ENCODE results near the gene IGFL1. TPM values are rescaled to one million over a fixed set of nuclear protein-coding genes. Genes with fewer than 3 reads are reported as not detected.
"Not testable (repeated sequence)": the region's sequence is repeated elsewhere in the genome, so short reads cannot be mapped to it uniquely, and the experiment has no call there.

IGFL1 gene
- total RNA-seq, 1 donor from 2014 or later, result 0.56 TPM

GRCh38 chr19:46205183-46205984 lies 24.2 kb upstream of the IGFL1 start:
- TF ChIP-seq CTCF (conservative IDR thresholded peaks at IDR 0.05), result no peak
- Mint-ChIP-seq H3K4me3 (no peak overlapping the region), H3K36me3 (peaks cover 11% of the 10 kb centered on the region), H3K27me3 (peaks cover 19% of the 10 kb centered on the region), H3K27ac (peak overlapping the region; percentile 66), H3K4me1 (ENCODE audit: unreplicated experiment) (peaks cover 18% of the 10 kb centered on the region), H3K9me3 (no peaks in the 10 kb centered on the region)
- DNase-seq (ENCODE audit: extremely low spot score, unreplicated experiment), result no peak

- H3K9me3 Mint-ChIP-seq, result no peaks in the 10 kb centered on the region
- TF ChIP-seq CTCF (conservative IDR thresholded peaks at IDR 0.05), result no peak
- peaks cover 16% of the 10 kb centered on the region for H3K27me3 Mint-ChIP-seq
- no peak for DNase-seq (ENCODE audit: extremely low spot score, unreplicated experiment)
- peak overlapping the region; percentile 66 for H3K27ac Mint-ChIP-seq
- peaks cover 23% of the 10 kb centered on the region for H3K4me1 Mint-ChIP-seq (ENCODE audit: unreplicated experiment)
- H3K4me3 Mint-ChIP-seq, result no peak overlapping the region
- peaks cover 11% of the 10 kb centered on the region for H3K36me3 Mint-ChIP-seq
Measured at GRCh38 chr19:46206176-46206575, 23.4 kb upstream of the IGFL1 start.

- TF ChIP-seq CTCF (conservative IDR thresholded peaks at IDR 0.05), result no peak
- Mint-ChIP-seq H3K4me3 (no peak overlapping the region), H3K36me3 (peaks cover 11% of the 10 kb centered on the region), H3K9me3 (no peaks in the 10 kb centered on the region), H3K4me1 (ENCODE audit: unreplicated experiment) (peaks cover 19% of the 10 kb centered on the region), H3K27ac (peak overlapping the region; percentile 53), H3K27me3 (peaks cover 12% of the 10 kb centered on the region)
- DNase-seq (ENCODE audit: extremely low spot score, unreplicated experiment), result no peak
Measured at GRCh38 chr19:46206682-46207081, 22.9 kb upstream of the IGFL1 start.

- not testable (repeated sequence) for H3K27me3 Mint-ChIP-seq
Measured at GRCh38 chr19:46207858-46208257, 21.7 kb upstream of the IGFL1 start.

GRCh38 chr19:46209051-46209450 lies 20.5 kb upstream of the IGFL1 start:
- no peak for TF ChIP-seq CTCF (conservative IDR thresholded peaks at IDR 0.05)
- Mint-ChIP-seq H3K27me3 (peaks cover 11% of the 10 kb centered on the region), H3K4me1 (ENCODE audit: unreplicated experiment) (peaks cover 12% of the 10 kb centered on the region), H3K4me3 (peak overlapping the region; percentile 66), H3K36me3 (no peaks in the 10 kb centered on the region), H3K9me3 (no peaks in the 10 kb centered on the region), H3K27ac (peak overlapping the region; percentile 95)
- no peak for DNase-seq (ENCODE audit: extremely low spot score, unreplicated experiment)

More at GRCh38 chr19:46207858-46208257, 21.7 kb upstream of the IGFL1 start:
- not testable (repeated sequence) for DNase-seq (ENCODE audit: extremely low spot score, unreplicated experiment); H3K36me3 Mint-ChIP-seq; H3K9me3 Mint-ChIP-seq
- peak overlapping the region; percentile 14 for H3K4me3 Mint-ChIP-seq
- peaks cover 12% of the 10 kb centered on the region for H3K4me1 Mint-ChIP-seq (ENCODE audit: unreplicated experiment)
- H3K27ac Mint-ChIP-seq, result peak overlapping the region; percentile 95

GRCh38 chr19:46209472-46209871 lies 20.1 kb upstream of the IGFL1 start:
- Mint-ChIP-seq H3K27ac (peak overlapping the region; percentile 95), H3K4me3 (peak overlapping the region; percentile 66), H3K4me1 (ENCODE audit: unreplicated experiment) (peaks cover 12% of the 10 kb centered on the region), H3K27me3 (peaks cover 11% of the 10 kb centered on the region), H3K36me3 (no peaks in the 10 kb centered on the region), H3K9me3 (no peaks in the 10 kb centered on the region)
- no peak for TF ChIP-seq CTCF (conservative IDR thresholded peaks at IDR 0.05)
- no peak for DNase-seq (ENCODE audit: extremely low spot score, unreplicated experiment)
